ENCODE measurements around the gene SUSD3. TPM values are rescaled to one million over a fixed set of nuclear protein-coding genes. Genes with fewer than 3 reads are reported as not detected.

The SUSD3 gene
- total RNA-seq, 2 experiments from 2014 or later, result 33.9 to 35.6 TPM

GRCh38 chr9:93091056-93091452, 32.6 kb downstream of the SUSD3 start:
- ChIA-PET CTCF (interaction anchor here (1.0 to 1.1 kb wide), 2 partner anchors 18 to 88 kb away, joined by 3 to 5 read pairs; no protein-coding TSS in a partner anchor), POLR2A (interaction anchor here (0.6 to 3.0 kb wide), 2 partner anchors 26 to 31 kb away, joined by 3 to 15 read pairs; no protein-coding TSS in a partner anchor)
- no peak for ATAC-seq (ENCODE audit: poor library complexity)
- H3K4me3 ChIP-seq (ENCODE audit: low read length), result no peak overlapping the region
- H3K4me3 Mint-ChIP-seq, result no peak overlapping the region
- peak overlapping the region; percentile 80 for H3K27ac Mint-ChIP-seq
- H3K9me3 Mint-ChIP-seq, result no peaks in the 10 kb centered on the region
- H3K9me3 ChIP-seq (ENCODE audit: control insufficient read depth in 1 of 2, insufficient read depth in 1 of 2, low read length in 2 of 2), result peaks cover 0 to 12% of the 10 kb centered on the region in 2 experiments
- H3K36me3 Mint-ChIP-seq (ENCODE audit: low read depth), result peaks cover 42% of the 10 kb centered on the region
- peak in 1 of 14 experiments; percentile 12 for DNase-seq
- intact Hi-C loops (cut with DNase I, micrococcal nuclease), result loop anchor here in 1 of 2 experiments (5.0 kb wide), 1 partner anchor 84 kb away; no protein-coding TSS in a partner anchor
- H3K4me1 Mint-ChIP-seq (ENCODE audit: low read depth), result peaks cover 56% of the 10 kb centered on the region
- no peak overlapping the region for H3K27ac ChIP-seq (ENCODE audit: low read depth in 1 of 2, low read length in 2 of 2)
- H3K4me1 ChIP-seq (ENCODE audit: insufficient read depth, low read length), result peaks cover 36% of the 10 kb centered on the region
- H3K27me3 Mint-ChIP-seq, result no peaks in the 10 kb centered on the region
- H3K36me3 ChIP-seq (ENCODE audit: insufficient read depth, low read length), result peaks cover 27% of the 10 kb centered on the region
- no peaks in the 10 kb centered on the region for H3K27me3 ChIP-seq (ENCODE audit: control insufficient read depth in 1 of 2, insufficient read depth in 2 of 2, low read length in 2 of 2)
- TF ChIP-seq, protein P1, sequence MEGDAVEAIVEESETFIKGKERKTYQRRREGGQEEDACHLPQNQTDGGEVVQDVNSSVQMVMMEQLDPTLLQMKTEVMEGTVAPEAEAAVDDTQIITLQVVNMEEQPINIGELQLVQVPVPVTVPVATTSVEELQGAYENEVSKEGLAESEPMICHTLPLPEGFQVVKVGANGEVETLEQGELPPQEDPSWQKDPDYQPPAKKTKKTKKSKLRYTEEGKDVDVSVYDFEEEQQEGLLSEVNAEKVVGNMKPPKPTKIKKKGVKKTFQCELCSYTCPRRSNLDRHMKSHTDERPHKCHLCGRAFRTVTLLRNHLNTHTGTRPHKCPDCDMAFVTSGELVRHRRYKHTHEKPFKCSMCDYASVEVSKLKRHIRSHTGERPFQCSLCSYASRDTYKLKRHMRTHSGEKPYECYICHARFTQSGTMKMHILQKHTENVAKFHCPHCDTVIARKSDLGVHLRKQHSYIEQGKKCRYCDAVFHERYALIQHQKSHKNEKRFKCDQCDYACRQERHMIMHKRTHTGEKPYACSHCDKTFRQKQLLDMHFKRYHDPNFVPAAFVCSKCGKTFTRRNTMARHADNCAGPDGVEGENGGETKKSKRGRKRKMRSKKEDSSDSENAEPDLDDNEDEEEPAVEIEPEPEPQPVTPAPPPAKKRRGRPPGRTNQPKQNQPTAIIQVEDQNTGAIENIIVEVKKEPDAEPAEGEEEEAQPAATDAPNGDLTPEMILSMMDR (IDR thresholded peaks at IDR 0.05), result no peak

- peaks cover 22% of the 10 kb centered on the region for H3K36me3 ChIP-seq (ENCODE audit: insufficient read depth, low read length)
- H3K4me1 Mint-ChIP-seq (ENCODE audit: low read depth), result peaks cover 56% of the 10 kb centered on the region
- H3K36me3 Mint-ChIP-seq (ENCODE audit: low read depth), result peaks cover 37% of the 10 kb centered on the region
- ATAC-seq (ENCODE audit: poor library complexity) (no peak), DNase-seq (peak in 8 of 14 experiments; percentile 30 to 67 (median 49))
- no peaks in the 10 kb centered on the region for H3K27me3 ChIP-seq (ENCODE audit: control insufficient read depth in 1 of 2, insufficient read depth in 2 of 2, low read length in 2 of 2)
- no peaks in the 10 kb centered on the region for H3K27me3 Mint-ChIP-seq
- H3K4me3 Mint-ChIP-seq, result no peak overlapping the region
- CTCF ChIA-PET, result interaction anchor here (1.1 kb wide), 1 partner anchor 88 kb away, joined by 5 read pairs; no protein-coding TSS in a partner anchor
- TF ChIP-seq, protein P1 (IDR thresholded peaks at IDR 0.05), result no peak
- POLR2A ChIA-PET, result interaction anchor here (0.6 to 3.0 kb wide), 4 partner anchors 11 to 55 kb away, joined by 3 to 15 read pairs (median 3); no protein-coding TSS in a partner anchor
- peak overlapping the region; percentile 99 for H3K27ac Mint-ChIP-seq
- H3K27ac ChIP-seq (ENCODE audit: low read depth in 1 of 2, low read length in 2 of 2), result no peak overlapping the region
- no peak overlapping the region for H3K4me3 ChIP-seq (ENCODE audit: low read length)
- peaks cover 38% of the 10 kb centered on the region for H3K4me1 ChIP-seq (ENCODE audit: insufficient read depth, low read length)
- H3K9me3 Mint-ChIP-seq, result no peaks in the 10 kb centered on the region
- H3K9me3 ChIP-seq (ENCODE audit: control insufficient read depth in 1 of 2, insufficient read depth in 1 of 2, low read length in 2 of 2), result peaks cover 0 to 12% of the 10 kb centered on the region in 2 experiments
- intact Hi-C loops (cut with DNase I, micrococcal nuclease), result loop anchor here in 1 of 2 experiments (5.0 kb wide), 1 partner anchor 84 kb away; no protein-coding TSS in a partner anchor
Observed at GRCh38 chr9:93091453-93092081, 33.1 kb downstream of the SUSD3 start.

GRCh38 chr9:93092251-93092991, 33.9 kb downstream of the SUSD3 start:
- H3K9me3 Mint-ChIP-seq, result no peaks in the 10 kb centered on the region
- H3K27me3 Mint-ChIP-seq, result no peaks in the 10 kb centered on the region
- H3K27ac Mint-ChIP-seq, result peak overlapping the region; percentile 99
- TF ChIP-seq, protein P1 (IDR thresholded peaks at IDR 0.05), result no peak
- Histone ChIP-seq H3K9me3 (ENCODE audit: control insufficient read depth in 1 of 2, insufficient read depth in 1 of 2, low read length in 2 of 2) (peaks cover 0 to 12% of the 10 kb centered on the region in 2 experiments), H3K4me3 (ENCODE audit: low read length) (no peak overlapping the region), H3K4me1 (ENCODE audit: insufficient read depth, low read length) (peaks cover 46% of the 10 kb centered on the region), H3K36me3 (ENCODE audit: insufficient read depth, low read length) (peaks cover 15% of the 10 kb centered on the region), H3K27me3 (ENCODE audit: control insufficient read depth in 1 of 2, insufficient read depth in 2 of 2, low read length in 2 of 2) (no peaks in the 10 kb centered on the region), H3K27ac (ENCODE audit: low read depth in 1 of 2, low read length in 2 of 2) (peak overlapping the region in 1 of 2 donors; percentile 25)
- peak overlapping the region; percentile 59 for H3K4me3 Mint-ChIP-seq
- peaks cover 64% of the 10 kb centered on the region for H3K4me1 Mint-ChIP-seq (ENCODE audit: low read depth)
- CTCF ChIA-PET, result no interaction called here
- POLR2A ChIA-PET, result interaction anchor here (1.4 to 3.0 kb wide), 2 partner anchors 11 to 28 kb away, joined by 3 to 15 read pairs; no protein-coding TSS in a partner anchor
- peaks cover 39% of the 10 kb centered on the region for H3K36me3 Mint-ChIP-seq (ENCODE audit: low read depth)
- DNase-seq, result peak in 2 of 14 experiments; percentile 22 to 32
- ATAC-seq (ENCODE audit: poor library complexity), result no peak
- intact Hi-C loops (cut with DNase I, micrococcal nuclease), result loop anchor here in 1 of 2 experiments (5.0 kb wide), 1 partner anchor 85 kb away; no protein-coding TSS in a partner anchor

Measured in CD4-positive, alpha-beta T cell (primary cell).